RWPE1 (cell line): ENCODE data around the gene HS3ST6.

Source experiments
- CTCF ChIA-PET: fragments of 350-600 bp; sonication (Branson Sonifier 250); formaldehyde crosslinking; extraction: SDS; loops from one replicate; lab custom pipeline; 2021; lab: Yijun Ruan, JAX
- POLR2A ChIA-PET: fragments of 400-600 bp; formaldehyde crosslinking; extraction: SDS; loops from one replicate; lab custom pipeline; 2020; ENCODE audit warnings: antibody characterized with exemption; ENCODE audit not compliant: low non-redundant PET; lab: Yijun Ruan, JAX
- DNase-seq: peaks from one replicate; pipeline ENCODE4 v3.0.0; 2012; ENCODE audit warnings: low spot score
- H3K27ac ChIP-seq: fragments of 450-650 bp; 2 replicates; pipeline ENCODE4 v1.5.1; 2017
- TF ChIP-seq, protein P1 (sequence below): fragments of 450-650 bp; conservative IDR thresholded peaks from 2 replicates; pipeline ENCODE4 v1.5.1; 2017; ENCODE audit warnings: low read depth, mild to moderate bottlenecking

The HS3ST6 gene

DNA sequence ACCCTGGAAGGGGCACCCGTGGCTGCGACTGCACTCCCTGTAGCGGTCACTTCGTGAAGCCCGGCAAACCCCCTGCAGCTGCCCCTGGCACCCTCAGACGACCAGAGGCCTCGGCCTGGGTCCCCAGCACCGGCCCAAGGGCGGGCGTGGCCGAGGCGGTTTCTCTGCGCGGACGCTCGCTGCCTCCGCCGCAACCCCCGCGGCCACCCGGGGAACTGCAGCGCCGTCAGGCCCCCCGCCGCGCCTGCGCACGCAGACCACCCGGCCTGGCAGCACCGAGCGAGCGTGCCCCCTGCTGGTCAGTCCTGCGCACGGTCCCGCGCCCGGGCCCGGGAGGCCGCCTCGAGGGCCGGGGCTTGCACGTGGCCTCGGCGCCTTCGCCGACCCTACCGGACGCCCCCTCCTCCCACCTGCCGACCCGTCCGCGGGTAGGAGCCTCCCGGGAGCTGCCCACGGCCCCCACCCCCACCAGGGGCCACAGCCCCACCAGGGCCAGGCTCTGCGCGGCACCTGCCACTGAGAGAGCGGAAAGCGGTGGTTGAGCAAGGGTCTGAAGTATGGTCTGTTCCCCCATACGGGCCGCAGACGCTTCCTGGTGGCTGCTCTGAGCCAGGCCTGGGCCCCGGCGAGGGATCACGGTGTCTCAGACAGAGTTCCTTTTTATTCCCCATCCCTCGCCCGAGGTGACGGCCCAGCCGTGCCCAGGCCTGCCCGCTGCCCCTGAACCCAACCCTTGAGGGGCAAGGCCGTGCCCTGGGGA, 11.5 kb upstream of the HS3ST6 start:
- CTCF ChIA-PET: interaction anchor here (0.5 to 2.5 kb wide), 19 partner anchors 11 to 930 kb away, joined by 3 to 12 read pairs (median 4); partner anchors contain the start of genes EME2 and MRPS34
- TF ChIP-seq, protein P1, sequence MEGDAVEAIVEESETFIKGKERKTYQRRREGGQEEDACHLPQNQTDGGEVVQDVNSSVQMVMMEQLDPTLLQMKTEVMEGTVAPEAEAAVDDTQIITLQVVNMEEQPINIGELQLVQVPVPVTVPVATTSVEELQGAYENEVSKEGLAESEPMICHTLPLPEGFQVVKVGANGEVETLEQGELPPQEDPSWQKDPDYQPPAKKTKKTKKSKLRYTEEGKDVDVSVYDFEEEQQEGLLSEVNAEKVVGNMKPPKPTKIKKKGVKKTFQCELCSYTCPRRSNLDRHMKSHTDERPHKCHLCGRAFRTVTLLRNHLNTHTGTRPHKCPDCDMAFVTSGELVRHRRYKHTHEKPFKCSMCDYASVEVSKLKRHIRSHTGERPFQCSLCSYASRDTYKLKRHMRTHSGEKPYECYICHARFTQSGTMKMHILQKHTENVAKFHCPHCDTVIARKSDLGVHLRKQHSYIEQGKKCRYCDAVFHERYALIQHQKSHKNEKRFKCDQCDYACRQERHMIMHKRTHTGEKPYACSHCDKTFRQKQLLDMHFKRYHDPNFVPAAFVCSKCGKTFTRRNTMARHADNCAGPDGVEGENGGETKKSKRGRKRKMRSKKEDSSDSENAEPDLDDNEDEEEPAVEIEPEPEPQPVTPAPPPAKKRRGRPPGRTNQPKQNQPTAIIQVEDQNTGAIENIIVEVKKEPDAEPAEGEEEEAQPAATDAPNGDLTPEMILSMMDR: peak; percentile 98
- POLR2A ChIA-PET: interaction anchor here (0.6 kb wide), 1 partner anchor 16 kb away, joined by 3 read pairs; no protein-coding TSS in a partner anchor
- peak; percentile 84 for DNase-seq
- H3K27ac ChIP-seq: peak overlapping the region; percentile 71

DNA sequence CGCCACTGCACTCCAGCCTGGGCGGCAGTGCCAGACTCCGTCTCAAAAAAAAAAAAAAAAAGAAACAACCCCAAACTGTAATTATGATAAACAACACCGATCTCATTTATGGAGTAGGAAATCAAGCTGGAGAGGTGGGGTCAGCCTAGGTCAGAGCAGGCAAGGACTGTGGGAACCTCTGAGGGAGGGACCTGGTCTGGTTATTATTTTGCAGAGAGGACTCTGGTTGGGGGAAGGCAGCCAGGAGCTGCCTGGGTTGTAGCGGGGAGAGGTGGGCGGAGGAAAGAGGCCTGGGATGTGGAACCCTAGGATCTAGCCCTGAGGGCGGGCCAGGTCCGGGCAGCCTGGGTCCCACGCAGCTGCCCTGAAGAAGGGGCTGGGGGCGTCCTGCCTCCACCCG, 10.9 kb upstream of the HS3ST6 start:
- peak overlapping the region; percentile 71 for H3K27ac ChIP-seq
- POLR2A ChIA-PET: interaction anchor here (0.6 kb wide), 1 partner anchor 17 kb away, joined by 3 read pairs; no protein-coding TSS in a partner anchor
- TF ChIP-seq, protein P1: no peak
- DNase-seq: no peak
- CTCF ChIA-PET: interaction anchor here (0.5 to 2.5 kb wide), 13 partner anchors 10 to 930 kb away, joined by 3 to 12 read pairs (median 4); partner anchors contain the start of genes EME2 and MRPS34

DNA sequence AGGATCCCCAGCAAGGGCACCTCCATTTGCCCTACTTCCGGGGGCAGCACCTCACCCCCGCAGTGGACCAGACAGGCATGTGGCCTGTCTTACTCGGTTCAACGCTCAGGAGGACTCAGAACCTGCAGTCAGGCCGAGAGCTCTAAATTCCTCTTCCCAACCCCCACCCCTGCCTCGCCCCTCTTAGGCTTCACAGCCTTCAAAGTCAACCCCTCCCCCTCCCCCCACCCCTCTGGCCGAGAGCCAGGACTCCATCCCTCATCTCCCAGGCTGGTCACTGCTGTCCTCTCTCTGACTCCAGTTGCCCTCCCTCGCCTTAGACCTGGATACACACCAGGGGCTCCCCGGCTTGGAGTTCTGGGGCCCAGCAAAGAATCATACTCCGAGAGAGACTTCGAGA, 8.1 kb upstream of the HS3ST6 start:
- no peak for DNase-seq
- TF ChIP-seq, protein P1: no peak
- ChIA-PET CTCF (no interaction called here), POLR2A (no interaction called here)
- no peak overlapping the region for H3K27ac ChIP-seq

DNA sequence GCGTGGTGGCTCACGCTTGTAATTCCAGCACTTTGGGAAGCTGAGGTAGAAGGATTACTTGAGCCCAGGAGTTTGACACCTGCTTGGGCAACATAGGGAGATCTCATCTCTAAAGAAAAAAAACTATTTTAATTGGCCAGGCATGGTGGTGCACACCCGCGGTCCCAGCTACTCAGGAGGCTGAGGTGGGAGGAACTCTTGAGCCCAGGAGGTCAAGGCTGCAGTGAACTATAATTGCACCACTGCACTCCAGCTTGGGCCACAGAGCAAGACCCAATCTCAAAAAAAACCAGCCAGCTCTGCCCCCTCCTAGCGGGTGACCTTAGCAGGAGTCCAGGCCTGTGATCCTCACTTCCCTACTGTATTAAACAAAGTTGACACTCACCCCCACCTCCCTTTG, 5.9 kb upstream of the HS3ST6 start:
- TF ChIP-seq, protein P1: no peak
- peak overlapping the region; percentile 61 for H3K27ac ChIP-seq
- CTCF ChIA-PET: interaction anchor here (0.6 to 1.0 kb wide), 3 partner anchors 8 to 132 kb away, joined by 3 to 7 read pairs (median 4); no protein-coding TSS in a partner anchor
- no peak for DNase-seq
- POLR2A ChIA-PET: interaction anchor here (0.5 kb wide), 1 partner anchor 1086 kb away, joined by 3 read pairs; no protein-coding TSS in a partner anchor

DNA sequence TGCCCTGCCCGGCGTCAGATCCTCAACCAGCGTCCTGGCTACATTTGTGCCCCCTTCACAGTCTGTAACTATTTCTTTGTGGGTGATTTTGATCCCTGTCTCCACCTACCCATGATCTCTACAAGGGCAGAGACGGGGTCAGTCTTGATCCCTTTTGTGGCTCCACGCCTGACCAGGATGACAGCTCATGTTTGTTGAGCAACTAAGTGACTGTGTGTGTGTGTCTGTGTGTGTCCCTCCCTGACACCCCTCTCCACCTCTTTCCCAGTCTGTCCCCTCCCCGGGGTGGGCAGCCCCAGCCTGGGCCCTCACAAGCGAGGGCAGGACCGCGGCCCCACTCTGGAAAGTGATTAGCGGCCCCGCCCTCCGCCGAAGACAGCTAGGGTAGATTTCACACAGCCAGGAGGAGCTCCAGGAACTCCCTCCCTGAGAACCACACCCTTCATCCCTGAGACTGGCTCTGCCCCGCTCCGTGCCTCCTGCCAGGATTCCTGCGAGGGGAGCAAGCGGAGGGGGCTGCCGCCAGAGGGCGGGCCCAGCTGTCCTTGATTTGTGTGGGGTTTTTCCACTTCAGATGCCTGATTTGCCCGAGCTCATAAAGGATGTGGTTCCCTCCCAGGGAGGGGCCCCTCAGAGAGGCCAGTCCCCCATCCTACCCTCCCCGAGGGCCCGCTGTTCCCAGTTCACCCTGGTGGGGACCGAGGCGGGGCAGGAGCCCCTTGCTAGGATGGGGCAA, 5.3 kb upstream of the HS3ST6 start:
- peak overlapping the region; percentile 61 for H3K27ac ChIP-seq
- peak; percentile 60 for DNase-seq
- POLR2A ChIA-PET: interaction anchor here (0.5 kb wide), 1 partner anchor 1087 kb away, joined by 3 read pairs; no protein-coding TSS in a partner anchor
- TF ChIP-seq, protein P1: peak; percentile 61
- CTCF ChIA-PET: interaction anchor here (0.6 to 1.0 kb wide), 4 partner anchors 9 to 132 kb away, joined by 3 to 7 read pairs (median 4); no protein-coding TSS in a partner anchor

DNA sequence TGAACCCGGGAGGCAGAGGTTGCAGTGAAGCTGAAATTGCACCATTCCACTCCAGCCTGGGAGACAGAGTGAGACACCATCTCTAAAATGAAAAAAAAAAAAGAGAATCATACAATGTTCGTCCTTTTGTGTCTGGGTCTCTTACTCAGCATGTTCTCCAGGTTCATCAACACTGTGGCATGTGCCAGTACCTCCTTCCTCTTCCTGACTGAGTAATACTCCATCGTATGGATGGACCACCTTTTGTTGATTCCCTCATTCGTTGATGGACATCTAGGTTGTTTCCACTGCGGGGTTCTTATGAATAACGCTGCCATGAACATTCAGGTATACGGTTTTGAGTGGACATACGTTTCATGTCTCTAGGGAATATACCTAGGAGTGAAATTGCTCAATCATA, 4.1 kb upstream of the HS3ST6 start:
- ChIA-PET CTCF (no interaction called here), POLR2A (no interaction called here)
- no peak for DNase-seq
- TF ChIP-seq, protein P1: no peak
- no peak overlapping the region for H3K27ac ChIP-seq
